Measurements from ENCODE around the gene KCND2. TPM values are rescaled to one million over a fixed set of nuclear protein-coding genes. Genes with fewer than 3 reads are reported as not detected.
"Not testable (repeated sequence)": the region's sequence is repeated elsewhere in the genome, so short reads cannot be mapped to it uniquely, and the experiment has no call there.

KCND2 gene
- total RNA-seq, 2 experiments from 2014 or later, result not detected

GRCh38 chr7:120770206-120770605, 497.2 kb downstream of the KCND2 start:
- ChIA-PET CTCF (no interaction called here), POLR2A (no interaction called here)
- H3K36me3 Mint-ChIP-seq (ENCODE audit: low read depth), result no peaks in the 10 kb centered on the region
- no peaks in the 10 kb centered on the region for H3K9me3 Mint-ChIP-seq
- H3K27ac Mint-ChIP-seq, result no peak overlapping the region
- H3K27me3 Mint-ChIP-seq, result peaks cover 2% of the 10 kb centered on the region
- no peak for TF ChIP-seq CTCF (IDR thresholded peaks at IDR 0.05)
- intact Hi-C loops (cut with micrococcal nuclease), result no loop called here
- ATAC-seq (no peak), DNase-seq (no peak)
- H3K4me1 Mint-ChIP-seq (ENCODE audit: low read depth), result no peaks in the 10 kb centered on the region
- no peak overlapping the region for H3K4me3 Mint-ChIP-seq

GRCh38 chr7:120774481-120774880, 501.5 kb downstream of the KCND2 start:
- DNase-seq (no peak), ATAC-seq (no peak)
- Mint-ChIP-seq H3K4me3 (no peak overlapping the region), H3K27me3 (peaks cover 2% of the 10 kb centered on the region), H3K27ac (no peak overlapping the region), H3K36me3 (ENCODE audit: low read depth) (no peaks in the 10 kb centered on the region), H3K4me1 (ENCODE audit: low read depth) (no peaks in the 10 kb centered on the region), H3K9me3 (no peaks in the 10 kb centered on the region)
- intact Hi-C loops (cut with micrococcal nuclease), result no loop called here
- POLR2A ChIA-PET, result no interaction called here
- CTCF ChIA-PET, result interaction anchor here (0.6 kb wide), 1 partner anchor 296 kb away, joined by 3 read pairs; no protein-coding TSS in a partner anchor
- TF ChIP-seq CTCF (IDR thresholded peaks at IDR 0.05), result no peak

GRCh38 chr7:120775755-120776154, 502.8 kb downstream of the KCND2 start:
- DNase-seq, result no peak
- intact Hi-C loops (cut with micrococcal nuclease), result no loop called here
- no peaks in the 10 kb centered on the region for H3K9me3 Mint-ChIP-seq

GRCh38 chr7:120779078-120779477, 506.1 kb downstream of the KCND2 start:
- DNase-seq; H3K9me3 Mint-ChIP-seq; H3K27me3 Mint-ChIP-seq; CTCF ChIA-PET; intact Hi-C loops (cut with micrococcal nuclease); H3K36me3 Mint-ChIP-seq (ENCODE audit: low read depth); H3K4me1 Mint-ChIP-seq (ENCODE audit: low read depth); H3K4me3 Mint-ChIP-seq; H3K27ac Mint-ChIP-seq; POLR2A ChIA-PET; ATAC-seq: not testable (repeated sequence)

More at GRCh38 chr7:120775755-120776154, 502.8 kb downstream of the KCND2 start:
- Mint-ChIP-seq H3K27me3 (no peaks in the 10 kb centered on the region), H3K27ac (no peak overlapping the region), H3K4me3 (no peak overlapping the region), H3K36me3 (ENCODE audit: low read depth) (no peaks in the 10 kb centered on the region), H3K4me1 (ENCODE audit: low read depth) (no peaks in the 10 kb centered on the region)
- ChIA-PET POLR2A (no interaction called here), CTCF (interaction anchor here (0.7 kb wide), 1 partner anchor 17 kb away, joined by 3 read pairs; no protein-coding TSS in a partner anchor)
- TF ChIP-seq CTCF (IDR thresholded peaks at IDR 0.05), result no peak
- no peak for ATAC-seq

- DNase-seq; H3K27ac Mint-ChIP-seq; CTCF ChIA-PET; POLR2A ChIA-PET; H3K27me3 Mint-ChIP-seq; ATAC-seq; H3K36me3 Mint-ChIP-seq (ENCODE audit: low read depth); H3K4me3 Mint-ChIP-seq; H3K9me3 Mint-ChIP-seq; H3K4me1 Mint-ChIP-seq (ENCODE audit: low read depth); intact Hi-C loops (cut with micrococcal nuclease): not testable (repeated sequence)
Observed at GRCh38 chr7:120780451-120780850, 507.5 kb downstream of the KCND2 start.

GRCh38 chr7:120780938-120781337, 508.0 kb downstream of the KCND2 start:
- Mint-ChIP-seq H3K27me3 (peaks cover 2% of the 10 kb centered on the region), H3K9me3 (no peaks in the 10 kb centered on the region), H3K36me3 (ENCODE audit: low read depth) (no peaks in the 10 kb centered on the region), H3K4me1 (ENCODE audit: low read depth) (no peaks in the 10 kb centered on the region), H3K27ac (no peak overlapping the region), H3K4me3 (no peak overlapping the region)
- ATAC-seq (no peak), DNase-seq (no peak)
- ChIA-PET POLR2A (no interaction called here), CTCF (no interaction called here)
- TF ChIP-seq CTCF (IDR thresholded peaks at IDR 0.05), result no peak
- intact Hi-C loops (cut with micrococcal nuclease), result no loop called here

- H3K27me3 Mint-ChIP-seq; H3K27ac Mint-ChIP-seq; ATAC-seq; intact Hi-C loops (cut with micrococcal nuclease); H3K9me3 Mint-ChIP-seq; DNase-seq; CTCF ChIA-PET; H3K4me3 Mint-ChIP-seq; POLR2A ChIA-PET; H3K36me3 Mint-ChIP-seq (ENCODE audit: low read depth); H3K4me1 Mint-ChIP-seq (ENCODE audit: low read depth): not testable (repeated sequence)
Observed at GRCh38 chr7:120781924-120782323, 508.9 kb downstream of the KCND2 start.

All from activated CD8-positive, alpha-beta T cell treated with anti-CD3 and anti-CD28 coated beads for 36 hours (primary cell).